GM18498 (cell line): ENCODE results near the gene ZNF648.
"Not testable (repeated sequence)": the region's sequence is repeated elsewhere in the genome, so short reads cannot be mapped to it uniquely, and the experiment has no call there.

Experiments used
- ATAC-seq: cut with Tn5 transposase; IDR thresholded peaks from one replicate; pipeline ENCODE4 v1.9.1; 2021; ENCODE audit warnings: mild to moderate bottlenecking, moderate library complexity; ENCODE audit not compliant: unreplicated experiment

The ZNF648 gene

DNA sequence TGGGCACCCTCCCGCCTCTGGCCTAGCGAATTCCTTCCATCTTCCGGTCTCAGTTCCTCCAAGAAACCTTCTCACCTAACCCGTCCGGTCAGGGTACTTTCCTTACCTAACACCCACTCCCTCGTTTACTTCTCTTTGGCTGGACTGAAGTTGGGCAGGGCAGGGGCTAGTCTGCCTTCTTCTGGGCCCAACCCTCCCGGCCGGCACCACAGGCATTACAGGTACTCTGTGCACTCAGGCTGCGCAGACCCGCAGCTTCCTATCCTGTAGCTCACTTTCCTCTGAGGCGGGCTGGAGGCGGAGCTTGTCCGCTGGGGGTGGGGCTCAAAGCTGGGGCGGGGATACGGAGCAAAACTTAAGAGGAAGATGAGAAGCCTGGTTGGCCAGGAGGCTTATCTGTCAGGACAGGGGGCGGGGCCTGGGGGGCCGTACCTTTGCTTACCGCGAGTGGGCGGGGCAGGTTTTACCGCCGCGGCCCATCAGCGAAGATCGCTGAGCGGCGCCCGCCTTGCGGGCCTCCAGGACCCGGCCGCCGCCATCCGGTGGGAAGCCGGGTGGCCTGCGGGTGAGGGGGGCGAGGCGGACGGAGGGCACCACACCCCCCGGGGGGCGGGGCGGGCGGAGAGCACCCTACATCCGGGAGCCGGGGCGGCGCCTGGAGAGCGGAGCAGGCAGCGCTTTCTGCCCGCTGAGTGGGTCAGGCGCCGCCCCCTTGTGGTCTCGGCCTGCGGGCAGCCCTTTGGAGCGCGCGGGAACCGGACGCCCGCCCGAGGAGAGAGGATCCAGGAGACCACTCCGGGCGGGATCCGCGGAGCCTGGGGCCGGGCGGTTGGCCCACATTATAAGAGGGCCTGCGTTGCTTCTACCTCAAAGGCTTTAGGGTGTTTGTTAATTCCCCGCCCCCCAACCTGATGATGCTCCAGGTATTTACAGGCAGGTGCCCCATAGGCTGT, 31.9 kb downstream of the ZNF648 start:
- ATAC-seq, result peak; percentile 95

DNA sequence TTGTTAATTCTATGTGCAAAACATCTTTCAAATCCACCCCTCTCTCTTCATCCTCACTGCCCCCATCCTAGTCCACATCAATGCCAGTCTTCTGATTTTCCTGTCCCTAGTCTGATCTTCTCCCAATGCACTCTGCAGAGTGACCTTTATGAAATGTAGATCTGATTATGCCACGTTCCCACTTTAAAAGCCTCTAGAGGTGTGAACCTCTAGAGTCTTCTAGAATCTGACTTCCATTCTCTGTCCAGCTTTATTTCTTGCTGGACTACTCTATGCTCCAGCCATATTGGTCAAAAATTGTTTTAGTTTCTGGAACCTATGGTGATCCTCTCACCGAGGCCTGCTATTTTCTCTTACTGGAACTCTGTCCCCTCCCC, 32.5 kb downstream of the ZNF648 start:
- no peak for ATAC-seq

DNA sequence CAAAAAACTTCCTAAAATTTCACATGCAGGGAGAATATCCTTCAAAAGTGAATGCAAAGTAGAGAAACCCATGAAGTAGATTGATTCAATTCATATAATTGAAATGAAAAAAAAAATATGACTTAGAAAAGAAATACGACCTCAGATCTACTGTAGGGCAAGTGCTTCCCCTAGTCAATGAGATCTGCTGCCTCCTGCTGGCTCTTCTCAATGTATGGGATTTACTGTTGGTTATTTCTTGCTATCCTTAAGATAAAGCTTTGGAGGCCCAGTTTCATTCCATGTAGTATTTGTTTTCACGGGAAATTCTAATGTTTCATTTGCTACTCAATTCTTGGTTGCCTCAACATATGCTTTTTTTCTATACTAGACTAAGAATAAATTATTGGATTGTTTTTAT, 46.2 kb downstream of the ZNF648 start:
- no peak for ATAC-seq

DNA sequence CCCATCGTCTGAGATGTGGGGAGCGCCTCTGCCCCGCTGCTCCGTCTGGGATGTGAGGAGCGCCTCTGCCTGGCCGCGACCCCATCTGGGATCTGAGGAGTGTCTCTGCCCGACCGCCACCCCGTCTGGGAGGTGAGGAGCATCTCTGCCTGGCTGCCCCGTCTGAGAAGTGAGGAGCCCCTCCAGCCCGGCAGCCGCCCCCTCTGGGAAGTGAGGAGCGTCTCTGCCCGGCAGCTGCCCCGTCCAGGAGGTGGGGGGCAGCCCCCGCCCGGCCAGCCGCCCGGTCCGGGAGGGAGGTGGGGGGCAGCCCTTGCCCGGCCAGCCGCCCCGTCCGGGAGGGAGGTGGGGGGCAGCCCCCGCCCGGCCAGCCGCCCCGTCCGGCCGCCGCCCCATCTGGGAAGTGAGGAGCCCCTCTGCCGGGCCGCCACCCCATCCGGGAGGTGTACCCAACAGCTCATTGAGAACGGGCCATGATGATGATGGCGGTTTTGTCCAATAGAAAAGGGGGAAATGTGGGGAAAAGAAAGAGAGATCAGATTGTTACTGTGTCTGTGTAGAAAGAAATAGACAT, 50.6 kb downstream of the ZNF648 start:
- not testable (repeated sequence) for ATAC-seq

DNA sequence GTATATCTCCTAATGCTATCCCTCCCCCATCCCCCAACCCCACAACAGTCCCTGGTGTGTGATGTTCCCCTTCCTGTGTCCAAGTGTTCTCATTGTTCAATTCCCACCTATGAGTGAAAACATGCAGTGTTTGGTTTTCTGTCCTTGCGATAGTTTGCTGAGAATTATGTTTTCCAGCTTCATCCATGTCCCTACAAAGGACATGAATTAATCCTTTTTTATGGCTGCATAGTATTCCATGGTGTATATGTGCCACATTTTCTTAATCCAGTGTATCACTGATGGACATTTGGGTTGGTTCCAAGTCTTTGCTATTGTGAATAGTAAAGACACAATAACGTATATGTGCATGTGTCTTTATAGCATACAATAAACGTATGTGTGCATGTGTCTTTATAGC, 56.1 kb downstream of the ZNF648 start:
- ATAC-seq, result not testable (repeated sequence)

DNA sequence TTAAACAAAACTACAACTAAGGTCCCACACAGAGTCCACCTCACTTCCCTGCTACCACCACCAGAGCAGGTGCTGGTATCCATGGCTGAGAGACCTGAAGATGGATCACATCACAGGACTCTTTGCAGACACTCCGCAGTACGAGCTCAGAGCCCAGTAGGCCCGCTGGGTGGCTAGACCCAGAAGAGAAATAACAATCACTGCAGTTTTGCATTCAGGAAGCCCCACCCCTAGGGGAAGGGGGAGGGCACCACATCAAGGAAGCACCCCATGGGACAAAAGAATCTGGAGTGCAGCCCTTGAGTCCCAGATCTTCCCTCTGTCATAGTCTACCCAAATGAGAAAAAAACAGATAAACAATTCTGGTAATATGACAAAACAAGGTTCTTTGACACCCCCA, 56.9 kb downstream of the ZNF648 start:
- no peak for ATAC-seq
